ENCODE data around the gene LTBP2.

The LTBP2 gene

DNA sequence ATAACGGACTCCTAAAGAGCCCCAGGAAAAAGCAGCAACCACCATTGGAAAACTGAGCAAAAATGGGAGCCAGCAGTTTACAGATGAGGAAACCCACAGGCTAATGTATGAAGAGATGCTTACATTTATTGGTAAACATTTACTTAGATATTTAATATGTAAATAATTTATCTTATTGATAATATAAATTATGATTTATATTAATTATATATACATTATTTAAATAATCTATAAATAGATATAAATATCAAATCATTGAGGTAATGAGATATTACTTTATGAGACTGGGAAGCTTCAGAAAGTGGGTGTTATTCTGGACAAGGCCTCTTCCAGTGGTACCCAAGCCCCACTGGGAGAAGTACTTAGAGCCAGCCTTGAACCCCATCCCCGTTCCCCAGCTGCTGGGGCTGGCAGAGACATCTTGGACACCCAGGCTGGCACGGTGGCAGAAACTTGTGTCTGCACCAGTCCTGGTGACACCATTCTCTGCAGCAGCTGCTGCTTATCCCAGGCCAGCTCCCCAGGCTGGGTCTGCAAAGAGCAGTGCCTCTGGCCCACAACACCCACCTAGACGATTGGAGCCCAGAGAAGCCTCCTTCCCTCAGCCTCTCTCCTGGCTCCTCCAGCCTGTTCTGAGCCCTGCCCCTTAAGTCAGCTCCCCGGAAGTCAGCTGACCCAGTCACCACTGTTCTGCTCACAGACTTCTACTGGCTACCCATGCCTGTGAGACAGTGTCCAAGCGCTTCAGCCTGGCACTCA, 92.5 kb downstream of the LTBP2 start:
- no peak overlapping the region for H3K4me3 ChIP-seq (ENCODE audit: low read length)
- TF ChIP-seq, protein P1, sequence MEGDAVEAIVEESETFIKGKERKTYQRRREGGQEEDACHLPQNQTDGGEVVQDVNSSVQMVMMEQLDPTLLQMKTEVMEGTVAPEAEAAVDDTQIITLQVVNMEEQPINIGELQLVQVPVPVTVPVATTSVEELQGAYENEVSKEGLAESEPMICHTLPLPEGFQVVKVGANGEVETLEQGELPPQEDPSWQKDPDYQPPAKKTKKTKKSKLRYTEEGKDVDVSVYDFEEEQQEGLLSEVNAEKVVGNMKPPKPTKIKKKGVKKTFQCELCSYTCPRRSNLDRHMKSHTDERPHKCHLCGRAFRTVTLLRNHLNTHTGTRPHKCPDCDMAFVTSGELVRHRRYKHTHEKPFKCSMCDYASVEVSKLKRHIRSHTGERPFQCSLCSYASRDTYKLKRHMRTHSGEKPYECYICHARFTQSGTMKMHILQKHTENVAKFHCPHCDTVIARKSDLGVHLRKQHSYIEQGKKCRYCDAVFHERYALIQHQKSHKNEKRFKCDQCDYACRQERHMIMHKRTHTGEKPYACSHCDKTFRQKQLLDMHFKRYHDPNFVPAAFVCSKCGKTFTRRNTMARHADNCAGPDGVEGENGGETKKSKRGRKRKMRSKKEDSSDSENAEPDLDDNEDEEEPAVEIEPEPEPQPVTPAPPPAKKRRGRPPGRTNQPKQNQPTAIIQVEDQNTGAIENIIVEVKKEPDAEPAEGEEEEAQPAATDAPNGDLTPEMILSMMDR (conservative IDR thresholded peaks at IDR 0.05; ENCODE audit: low read length) = no peak
- no peak for DNase-seq (ENCODE audit: low read depth)

DNA sequence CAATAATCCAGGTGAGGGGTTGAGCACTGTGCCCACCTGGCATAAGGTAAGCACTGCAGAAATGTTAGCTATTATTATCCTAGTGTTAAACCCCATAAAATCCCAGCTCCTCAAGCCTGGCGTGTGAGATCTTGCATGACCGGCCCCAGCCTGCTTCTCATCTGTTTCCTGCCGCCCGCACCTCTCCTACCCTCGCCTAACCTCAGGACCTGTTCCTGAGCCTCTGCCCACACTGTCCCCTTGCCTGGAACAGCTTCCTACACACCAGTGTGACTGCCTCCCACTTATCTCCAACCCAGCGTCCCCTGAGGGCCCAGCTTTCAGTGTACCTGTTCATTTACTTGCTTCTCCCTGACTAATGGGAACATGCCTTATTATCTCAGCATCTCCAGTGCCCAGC, 93.8 kb downstream of the LTBP2 start:
- DNase-seq (ENCODE audit: low read depth) = no peak
- H3K4me3 ChIP-seq (ENCODE audit: low read length) = no peak overlapping the region
- TF ChIP-seq, protein P1 (conservative IDR thresholded peaks at IDR 0.05; ENCODE audit: low read length) = no peak

DNA sequence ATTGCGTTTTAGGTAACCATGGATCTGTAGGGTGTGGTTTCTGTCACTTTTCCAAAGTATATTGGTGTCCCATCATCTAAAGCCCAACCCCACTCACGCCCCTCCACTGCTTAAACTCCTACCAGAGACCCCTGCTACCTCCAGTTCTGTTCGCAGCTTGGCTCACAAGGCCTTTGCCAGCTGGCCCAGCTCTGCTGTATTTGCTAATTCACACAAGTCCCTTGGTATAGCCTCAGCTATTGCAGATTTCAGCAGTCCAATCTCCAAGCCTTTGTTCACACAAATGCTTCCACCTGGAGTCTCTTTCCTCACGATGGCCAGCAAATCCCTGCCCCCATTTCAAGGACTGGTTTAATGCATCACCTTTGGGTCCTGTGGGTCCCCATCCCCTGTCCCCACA, 94.3 kb downstream of the LTBP2 start:
- no peak overlapping the region for H3K4me3 ChIP-seq (ENCODE audit: low read length)
- TF ChIP-seq, protein P1 (conservative IDR thresholded peaks at IDR 0.05; ENCODE audit: low read length) = no peak
- DNase-seq (ENCODE audit: low read depth) = no peak

DNA sequence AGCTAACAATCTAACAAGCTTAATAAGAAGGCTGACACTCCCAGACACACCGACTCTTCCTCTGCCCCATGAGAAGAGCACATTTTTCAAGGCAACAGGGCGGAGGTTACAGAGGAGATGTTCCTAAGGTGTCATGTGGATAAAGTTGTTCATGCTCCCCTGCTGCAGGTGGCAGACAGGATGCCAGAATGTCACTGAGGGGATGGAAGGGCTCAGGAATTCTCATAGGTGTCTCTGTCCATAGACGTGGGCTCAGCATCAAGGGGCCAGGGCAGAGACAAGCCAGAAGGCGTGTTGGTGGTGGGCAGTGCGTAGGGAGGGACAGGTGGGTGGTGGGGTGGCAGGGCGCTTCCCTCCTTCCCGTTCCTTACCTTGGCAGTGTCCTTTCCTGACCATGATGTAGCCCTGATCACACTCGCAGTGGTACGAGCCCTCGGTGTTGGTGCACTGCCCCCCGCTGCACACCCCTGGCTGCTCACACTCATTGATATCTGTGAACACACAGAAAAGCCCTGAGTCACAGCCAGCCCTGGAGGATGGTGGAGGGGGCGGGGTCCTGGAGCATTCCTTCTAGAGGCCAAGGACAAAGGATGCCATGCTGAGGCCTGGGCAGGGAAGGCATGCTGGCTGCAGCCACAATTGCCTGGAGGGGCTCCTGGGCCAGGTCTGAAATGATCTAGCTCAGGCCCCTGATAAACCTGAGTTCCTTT, 95.4 kb downstream of the LTBP2 start:
- TF ChIP-seq, protein P1 (conservative IDR thresholded peaks at IDR 0.05; ENCODE audit: low read length) = no peak
- DNase-seq (ENCODE audit: low read depth) = peak; percentile 26
- H3K4me3 ChIP-seq (ENCODE audit: low read length) = no peak overlapping the region

DNA sequence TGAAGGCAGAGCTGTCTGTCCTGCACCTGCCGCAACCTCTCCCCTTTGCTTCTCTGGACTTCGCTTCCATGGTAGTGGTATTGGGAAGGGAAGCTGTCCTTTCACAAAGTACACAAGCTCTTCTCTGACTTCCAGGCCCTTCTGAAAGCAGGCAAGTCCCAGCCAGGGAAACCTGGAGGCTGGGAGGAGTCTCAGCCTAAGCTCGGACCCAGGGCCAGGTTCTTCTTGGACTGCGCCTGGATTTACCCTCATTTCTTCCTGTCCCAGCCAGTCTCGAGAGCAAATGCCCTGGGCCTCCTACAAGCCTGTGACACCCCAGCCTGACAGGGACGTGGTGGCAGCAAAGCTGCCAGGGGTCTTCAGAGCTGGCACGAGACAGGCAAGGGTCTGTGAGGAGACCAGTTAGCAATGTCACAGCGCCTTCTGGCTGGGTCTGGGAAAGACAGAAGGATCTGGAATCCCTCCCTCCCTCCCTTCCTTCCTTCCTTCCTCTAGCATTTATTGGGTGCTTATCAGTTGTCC, 96.1 kb downstream of the LTBP2 start:
- DNase-seq (ENCODE audit: low read depth) = no peak
- H3K4me3 ChIP-seq (ENCODE audit: low read length) = no peak overlapping the region
- TF ChIP-seq, protein P1 (conservative IDR thresholded peaks at IDR 0.05; ENCODE audit: low read length) = no peak

DNA sequence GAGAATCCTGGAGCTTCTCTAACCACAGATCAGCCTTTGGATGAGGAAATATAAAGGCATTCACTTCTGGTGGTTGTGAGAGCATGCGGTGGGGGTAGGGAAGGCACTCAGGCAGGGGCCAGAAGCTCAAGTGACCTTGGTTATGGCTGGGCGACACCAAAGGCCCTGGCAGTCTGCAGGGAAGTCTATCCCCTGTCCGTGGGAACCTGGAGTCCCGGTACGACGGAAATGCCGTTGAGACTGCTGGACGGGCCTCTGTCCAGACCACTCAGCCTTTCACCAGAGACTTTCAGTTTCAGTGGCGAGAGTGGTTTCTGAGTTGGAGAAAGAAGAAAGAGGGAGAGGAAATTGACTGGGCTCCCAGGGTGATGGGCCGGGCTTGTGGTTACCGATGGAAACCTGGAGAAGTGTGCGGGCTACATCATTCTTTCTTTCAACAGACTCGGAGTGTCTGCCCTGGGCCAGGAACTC, 97.5 kb downstream of the LTBP2 start:
- DNase-seq (ENCODE audit: low read depth) = peak; percentile 66
- H3K4me3 ChIP-seq (ENCODE audit: low read length) = no peak overlapping the region
- TF ChIP-seq, protein P1 (conservative IDR thresholded peaks at IDR 0.05; ENCODE audit: low read length) = no peak
